ENCODE measurements around the gene HHIPL1. TPM values are rescaled to one million over a fixed set of nuclear protein-coding genes. Genes with fewer than 3 reads are reported as not detected.

HHIPL1 gene
- total RNA-seq, 2 experiments from 2014 or later, result not detected

DNA sequence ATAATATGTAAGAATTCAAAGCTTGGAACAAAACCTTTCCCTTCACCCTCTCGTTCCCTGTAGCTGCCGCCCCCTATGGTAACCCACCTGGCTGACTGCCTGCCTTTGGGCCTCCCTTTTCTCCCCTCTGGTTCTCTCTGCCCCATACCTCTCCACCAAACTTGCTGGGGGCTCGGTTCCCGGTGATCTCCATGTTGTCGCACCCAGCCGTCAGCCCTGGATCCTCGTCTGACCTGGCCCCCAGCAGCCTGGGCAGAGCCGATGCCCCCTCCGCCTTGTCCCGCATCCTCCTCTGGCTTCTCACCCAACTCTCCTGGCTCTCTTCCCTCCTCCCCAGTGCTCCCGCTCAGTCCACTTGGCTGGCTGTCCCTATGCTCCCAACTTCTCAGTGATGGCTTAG lies 43.7 kb downstream of the HHIPL1 start:
- Mint-ChIP-seq H3K27me3 (peaks cover 45% of the 10 kb centered on the region), H3K9me3 (no peaks in the 10 kb centered on the region), H3K36me3 (ENCODE audit: low read depth) (no peaks in the 10 kb centered on the region), H3K27ac (no peak overlapping the region), H3K4me3 (no peak overlapping the region), H3K4me1 (ENCODE audit: low read depth) (peaks cover 11% of the 10 kb centered on the region)
- H3K9me3 ChIP-seq (ENCODE audit: control insufficient read depth in 1 of 2, insufficient read depth in 1 of 2, low read length in 2 of 2), result peaks cover 0 to 5% of the 10 kb centered on the region in 2 experiments
- DNase-seq, result peak in 1 of 14 experiments; percentile 16
- CTCF ChIA-PET, result interaction anchor here (0.9 to 1.3 kb wide), 3 partner anchors 9 to 85 kb away, joined by 3 to 4 read pairs (median 3); partner anchors contain the start of gene CCDC85C
- TF ChIP-seq, protein P1, sequence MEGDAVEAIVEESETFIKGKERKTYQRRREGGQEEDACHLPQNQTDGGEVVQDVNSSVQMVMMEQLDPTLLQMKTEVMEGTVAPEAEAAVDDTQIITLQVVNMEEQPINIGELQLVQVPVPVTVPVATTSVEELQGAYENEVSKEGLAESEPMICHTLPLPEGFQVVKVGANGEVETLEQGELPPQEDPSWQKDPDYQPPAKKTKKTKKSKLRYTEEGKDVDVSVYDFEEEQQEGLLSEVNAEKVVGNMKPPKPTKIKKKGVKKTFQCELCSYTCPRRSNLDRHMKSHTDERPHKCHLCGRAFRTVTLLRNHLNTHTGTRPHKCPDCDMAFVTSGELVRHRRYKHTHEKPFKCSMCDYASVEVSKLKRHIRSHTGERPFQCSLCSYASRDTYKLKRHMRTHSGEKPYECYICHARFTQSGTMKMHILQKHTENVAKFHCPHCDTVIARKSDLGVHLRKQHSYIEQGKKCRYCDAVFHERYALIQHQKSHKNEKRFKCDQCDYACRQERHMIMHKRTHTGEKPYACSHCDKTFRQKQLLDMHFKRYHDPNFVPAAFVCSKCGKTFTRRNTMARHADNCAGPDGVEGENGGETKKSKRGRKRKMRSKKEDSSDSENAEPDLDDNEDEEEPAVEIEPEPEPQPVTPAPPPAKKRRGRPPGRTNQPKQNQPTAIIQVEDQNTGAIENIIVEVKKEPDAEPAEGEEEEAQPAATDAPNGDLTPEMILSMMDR (IDR thresholded peaks at IDR 0.05), result no peak
- H3K36me3 ChIP-seq (ENCODE audit: insufficient read depth, low read length), result no peaks in the 10 kb centered on the region
- intact Hi-C loops (cut with DNase I, micrococcal nuclease), result loop anchor here in 1 of 2 experiments (5.0 to 10.0 kb wide), 2 partner anchors 171 to 526 kb away; no protein-coding TSS in a partner anchor
- POLR2A ChIA-PET, result no interaction called here
- no peak for ATAC-seq (ENCODE audit: poor library complexity)
- peaks cover 17% of the 10 kb centered on the region for H3K4me1 ChIP-seq (ENCODE audit: insufficient read depth, low read length)
- no peak overlapping the region for H3K4me3 ChIP-seq (ENCODE audit: low read length)
- peaks cover 17 to 23% of the 10 kb centered on the region in 2 experiments for H3K27me3 ChIP-seq (ENCODE audit: control insufficient read depth in 1 of 2, insufficient read depth in 2 of 2, low read length in 2 of 2)
- H3K27ac ChIP-seq (ENCODE audit: low read depth in 1 of 2, low read length in 2 of 2), result no peak overlapping the region

GRCh38 chr14:99689266-99690236 lies 44.6 kb downstream of the HHIPL1 start:
- peaks cover 15% of the 10 kb centered on the region for H3K4me1 ChIP-seq (ENCODE audit: insufficient read depth, low read length)
- ATAC-seq (ENCODE audit: poor library complexity) (no peak), DNase-seq (peak in 1 of 14 experiments; percentile 9)
- H3K36me3 Mint-ChIP-seq (ENCODE audit: low read depth), result no peaks in the 10 kb centered on the region
- H3K27ac ChIP-seq (ENCODE audit: low read depth in 1 of 2, low read length in 2 of 2), result no peak overlapping the region
- peaks cover 46% of the 10 kb centered on the region for H3K27me3 Mint-ChIP-seq
- H3K27ac Mint-ChIP-seq, result no peak overlapping the region
- CTCF ChIA-PET, result no interaction called here
- no peaks in the 10 kb centered on the region for H3K9me3 Mint-ChIP-seq
- H3K4me3 ChIP-seq (ENCODE audit: low read length), result no peak overlapping the region
- intact Hi-C loops (cut with DNase I, micrococcal nuclease), result loop anchor here in 1 of 2 experiments (5.0 to 10.0 kb wide), 2 partner anchors 172 to 525 kb away; no protein-coding TSS in a partner anchor
- peaks cover 7% of the 10 kb centered on the region for H3K4me1 Mint-ChIP-seq (ENCODE audit: low read depth)
- POLR2A ChIA-PET, result no interaction called here
- peaks cover 0 to 5% of the 10 kb centered on the region in 2 experiments for H3K9me3 ChIP-seq (ENCODE audit: control insufficient read depth in 1 of 2, insufficient read depth in 1 of 2, low read length in 2 of 2)
- no peaks in the 10 kb centered on the region for H3K36me3 ChIP-seq (ENCODE audit: insufficient read depth, low read length)
- H3K4me3 Mint-ChIP-seq, result peak overlapping the region; percentile 4
- peaks cover 17 to 23% of the 10 kb centered on the region in 2 experiments for H3K27me3 ChIP-seq (ENCODE audit: control insufficient read depth in 1 of 2, insufficient read depth in 2 of 2, low read length in 2 of 2)
- TF ChIP-seq, protein P1 (IDR thresholded peaks at IDR 0.05), result no peak

DNA sequence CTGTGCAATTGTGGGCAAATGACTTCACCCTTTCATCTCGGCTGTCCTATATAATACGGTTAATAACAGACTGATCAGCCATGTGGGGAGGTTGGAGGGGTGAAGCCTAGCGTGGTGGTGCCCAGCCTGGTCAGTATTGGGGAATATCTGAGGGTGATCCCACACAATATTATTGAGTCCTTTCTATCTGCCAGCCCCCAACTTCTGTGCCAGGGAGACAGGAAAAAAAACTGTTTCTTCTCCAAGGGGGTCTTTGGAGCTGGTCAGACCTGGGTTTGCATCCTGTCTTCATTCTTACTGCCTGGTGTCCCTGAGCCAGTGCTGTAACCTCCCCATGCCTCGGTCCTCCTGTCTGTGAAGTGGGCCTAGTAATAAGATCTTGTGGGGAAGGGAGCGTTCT lies 45.7 kb downstream of the HHIPL1 start:
- TF ChIP-seq, protein P1 (IDR thresholded peaks at IDR 0.05), result no peak
- ATAC-seq (ENCODE audit: poor library complexity) (no peak), DNase-seq (peak in 1 of 14 experiments; percentile 1)
- H3K27ac ChIP-seq (ENCODE audit: low read depth in 1 of 2, low read length in 2 of 2), result no peak overlapping the region
- intact Hi-C loops (cut with DNase I, micrococcal nuclease), result no loop called here
- peaks cover 2% of the 10 kb centered on the region for H3K4me1 Mint-ChIP-seq (ENCODE audit: low read depth)
- no peaks in the 10 kb centered on the region for H3K36me3 ChIP-seq (ENCODE audit: insufficient read depth, low read length)
- POLR2A ChIA-PET, result no interaction called here
- CTCF ChIA-PET, result no interaction called here
- no peak overlapping the region for H3K4me3 ChIP-seq (ENCODE audit: low read length)
- no peaks in the 10 kb centered on the region for H3K36me3 Mint-ChIP-seq (ENCODE audit: low read depth)
- H3K27ac Mint-ChIP-seq, result no peak overlapping the region
- peaks cover 12% of the 10 kb centered on the region for H3K4me1 ChIP-seq (ENCODE audit: insufficient read depth, low read length)
- H3K9me3 Mint-ChIP-seq, result no peaks in the 10 kb centered on the region
- peaks cover 0 to 5% of the 10 kb centered on the region in 2 experiments for H3K9me3 ChIP-seq (ENCODE audit: control insufficient read depth in 1 of 2, insufficient read depth in 1 of 2, low read length in 2 of 2)
- H3K27me3 Mint-ChIP-seq, result peaks cover 50% of the 10 kb centered on the region
- peaks cover 17 to 23% of the 10 kb centered on the region in 2 experiments for H3K27me3 ChIP-seq (ENCODE audit: control insufficient read depth in 1 of 2, insufficient read depth in 2 of 2, low read length in 2 of 2)
- H3K4me3 Mint-ChIP-seq, result no peak overlapping the region

Measured in CD4-positive, alpha-beta T cell (primary cell).